Measurements from ENCODE around the gene SEL1L2.

The SEL1L2 gene

GRCh38 chr20:13874394-13875157, 115.8 kb downstream of the SEL1L2 start:
- H3K27ac ChIP-seq (ENCODE audit: low read depth in 2 of 2, low read length in 2 of 2): no peak overlapping the region
- no peaks in the 10 kb centered on the region for H3K36me3 ChIP-seq (ENCODE audit: control insufficient read depth in 2 of 2, insufficient read depth in 2 of 2, low read length in 2 of 2)
- H3K4me3 ChIP-seq (ENCODE audit: low read length in 2 of 2): no peak overlapping the region
- H3K27me3 ChIP-seq (ENCODE audit: control insufficient read depth in 2 of 2, insufficient read depth in 2 of 2, low read length in 2 of 2): no peaks in the 10 kb centered on the region
- no peaks in the 10 kb centered on the region for H3K4me1 ChIP-seq (ENCODE audit: control insufficient read depth in 2 of 2, insufficient read depth in 2 of 2, low read length in 2 of 2)
- no peaks in the 10 kb centered on the region for H3K9me3 ChIP-seq (ENCODE audit: control insufficient read depth in 2 of 2, low read length in 2 of 2)
- no peak overlapping the region for H3K9ac ChIP-seq (ENCODE audit: low read depth in 1 of 2, low read length in 2 of 2)

GRCh38 chr20:13873831-13874230, 116.6 kb downstream of the SEL1L2 start:
- no peaks in the 10 kb centered on the region for H3K4me1 ChIP-seq (ENCODE audit: control insufficient read depth in 2 of 2, insufficient read depth in 2 of 2, low read length in 2 of 2)
- H3K36me3 ChIP-seq (ENCODE audit: control insufficient read depth in 2 of 2, insufficient read depth in 2 of 2, low read length in 2 of 2): no peaks in the 10 kb centered on the region
- H3K27me3 ChIP-seq (ENCODE audit: control insufficient read depth in 2 of 2, insufficient read depth in 2 of 2, low read length in 2 of 2): no peaks in the 10 kb centered on the region
- no peaks in the 10 kb centered on the region for H3K9me3 ChIP-seq (ENCODE audit: control insufficient read depth in 2 of 2, low read length in 2 of 2)
- H3K4me3 ChIP-seq (ENCODE audit: low read length in 2 of 2): no peak overlapping the region
- H3K9ac ChIP-seq (ENCODE audit: low read depth in 1 of 2, low read length in 2 of 2): no peak overlapping the region
- H3K27ac ChIP-seq (ENCODE audit: low read depth in 2 of 2, low read length in 2 of 2): no peak overlapping the region

GRCh38 chr20:13870170-13870748, 120.2 kb downstream of the SEL1L2 start:
- Histone ChIP-seq H3K4me3 (ENCODE audit: low read length in 2 of 2) (no peak overlapping the region), H3K27ac (ENCODE audit: low read depth in 2 of 2, low read length in 2 of 2) (no peak overlapping the region), H3K27me3 (ENCODE audit: control insufficient read depth in 2 of 2, insufficient read depth in 2 of 2, low read length in 2 of 2) (no peaks in the 10 kb centered on the region), H3K4me1 (ENCODE audit: control insufficient read depth in 2 of 2, insufficient read depth in 2 of 2, low read length in 2 of 2) (no peaks in the 10 kb centered on the region), H3K36me3 (ENCODE audit: control insufficient read depth in 2 of 2, insufficient read depth in 2 of 2, low read length in 2 of 2) (no peaks in the 10 kb centered on the region), H3K9me3 (ENCODE audit: control insufficient read depth in 2 of 2, low read length in 2 of 2) (no peaks in the 10 kb centered on the region), H3K9ac (ENCODE audit: low read depth in 1 of 2, low read length in 2 of 2) (no peak overlapping the region)

GRCh38 chr20:13868331-13868730, 122.1 kb downstream of the SEL1L2 start:
- Histone ChIP-seq H3K27me3 (ENCODE audit: control insufficient read depth in 2 of 2, insufficient read depth in 2 of 2, low read length in 2 of 2) (no peaks in the 10 kb centered on the region), H3K4me3 (ENCODE audit: low read length in 2 of 2) (no peak overlapping the region), H3K4me1 (ENCODE audit: control insufficient read depth in 2 of 2, insufficient read depth in 2 of 2, low read length in 2 of 2) (no peaks in the 10 kb centered on the region), H3K9ac (ENCODE audit: low read depth in 1 of 2, low read length in 2 of 2) (no peak overlapping the region), H3K27ac (ENCODE audit: low read depth in 2 of 2, low read length in 2 of 2) (peak overlapping the region in 1 of 2 donors; percentile 6), H3K9me3 (ENCODE audit: control insufficient read depth in 2 of 2, low read length in 2 of 2) (no peaks in the 10 kb centered on the region), H3K36me3 (ENCODE audit: control insufficient read depth in 2 of 2, insufficient read depth in 2 of 2, low read length in 2 of 2) (no peaks in the 10 kb centered on the region)

- Histone ChIP-seq H3K4me3 (ENCODE audit: low read length in 2 of 2) (no peak overlapping the region), H3K27me3 (ENCODE audit: control insufficient read depth in 2 of 2, insufficient read depth in 2 of 2, low read length in 2 of 2) (no peaks in the 10 kb centered on the region), H3K4me1 (ENCODE audit: control insufficient read depth in 2 of 2, insufficient read depth in 2 of 2, low read length in 2 of 2) (no peaks in the 10 kb centered on the region), H3K9ac (ENCODE audit: low read depth in 1 of 2, low read length in 2 of 2) (peak overlapping the region in 1 of 2 donors; percentile 12), H3K36me3 (ENCODE audit: control insufficient read depth in 2 of 2, insufficient read depth in 2 of 2, low read length in 2 of 2) (no peaks in the 10 kb centered on the region), H3K9me3 (ENCODE audit: control insufficient read depth in 2 of 2, low read length in 2 of 2) (no peaks in the 10 kb centered on the region), H3K27ac (ENCODE audit: low read depth in 2 of 2, low read length in 2 of 2) (peak overlapping the region in 1 of 2 donors; percentile 44)
Measured at GRCh38 chr20:13865791-13866351, 124.5 kb downstream of the SEL1L2 start.

- no peaks in the 10 kb centered on the region for H3K36me3 ChIP-seq (ENCODE audit: control insufficient read depth in 2 of 2, insufficient read depth in 2 of 2, low read length in 2 of 2)
- H3K4me3 ChIP-seq (ENCODE audit: low read length in 2 of 2): no peak overlapping the region
- H3K9me3 ChIP-seq (ENCODE audit: control insufficient read depth in 2 of 2, low read length in 2 of 2): no peaks in the 10 kb centered on the region
- H3K27ac ChIP-seq (ENCODE audit: low read depth in 2 of 2, low read length in 2 of 2): no peak overlapping the region
- no peak overlapping the region for H3K9ac ChIP-seq (ENCODE audit: low read depth in 1 of 2, low read length in 2 of 2)
- no peaks in the 10 kb centered on the region for H3K27me3 ChIP-seq (ENCODE audit: control insufficient read depth in 2 of 2, insufficient read depth in 2 of 2, low read length in 2 of 2)
- H3K4me1 ChIP-seq (ENCODE audit: control insufficient read depth in 2 of 2, insufficient read depth in 2 of 2, low read length in 2 of 2): no peaks in the 10 kb centered on the region
Measured at GRCh38 chr20:13865156-13865555, 125.3 kb downstream of the SEL1L2 start.

GRCh38 chr20:13863244-13863643, 127.2 kb downstream of the SEL1L2 start:
- Histone ChIP-seq H3K4me1 (ENCODE audit: control insufficient read depth in 2 of 2, insufficient read depth in 2 of 2, low read length in 2 of 2) (no peaks in the 10 kb centered on the region), H3K36me3 (ENCODE audit: control insufficient read depth in 2 of 2, insufficient read depth in 2 of 2, low read length in 2 of 2) (no peaks in the 10 kb centered on the region), H3K9me3 (ENCODE audit: control insufficient read depth in 2 of 2, low read length in 2 of 2) (no peaks in the 10 kb centered on the region), H3K27ac (ENCODE audit: low read depth in 2 of 2, low read length in 2 of 2) (no peak overlapping the region), H3K4me3 (ENCODE audit: low read length in 2 of 2) (no peak overlapping the region), H3K9ac (ENCODE audit: low read depth in 1 of 2, low read length in 2 of 2) (no peak overlapping the region), H3K27me3 (ENCODE audit: control insufficient read depth in 2 of 2, insufficient read depth in 2 of 2, low read length in 2 of 2) (no peaks in the 10 kb centered on the region)

GRCh38 chr20:13862245-13862644, 128.2 kb downstream of the SEL1L2 start:
- H3K9me3 ChIP-seq (ENCODE audit: control insufficient read depth in 2 of 2, low read length in 2 of 2): no peaks in the 10 kb centered on the region
- no peaks in the 10 kb centered on the region for H3K36me3 ChIP-seq (ENCODE audit: control insufficient read depth in 2 of 2, insufficient read depth in 2 of 2, low read length in 2 of 2)
- H3K4me3 ChIP-seq (ENCODE audit: low read length in 2 of 2): no peak overlapping the region
- no peak overlapping the region for H3K9ac ChIP-seq (ENCODE audit: low read depth in 1 of 2, low read length in 2 of 2)
- no peaks in the 10 kb centered on the region for H3K27me3 ChIP-seq (ENCODE audit: control insufficient read depth in 2 of 2, insufficient read depth in 2 of 2, low read length in 2 of 2)
- no peaks in the 10 kb centered on the region for H3K4me1 ChIP-seq (ENCODE audit: control insufficient read depth in 2 of 2, insufficient read depth in 2 of 2, low read length in 2 of 2)
- no peak overlapping the region for H3K27ac ChIP-seq (ENCODE audit: low read depth in 2 of 2, low read length in 2 of 2)

- Histone ChIP-seq H3K4me3 (ENCODE audit: low read length in 2 of 2) (no peak overlapping the region), H3K9ac (ENCODE audit: low read depth in 1 of 2, low read length in 2 of 2) (no peak overlapping the region), H3K27ac (ENCODE audit: low read depth in 2 of 2, low read length in 2 of 2) (no peak overlapping the region), H3K36me3 (ENCODE audit: control insufficient read depth in 2 of 2, insufficient read depth in 2 of 2, low read length in 2 of 2) (no peaks in the 10 kb centered on the region), H3K27me3 (ENCODE audit: control insufficient read depth in 2 of 2, insufficient read depth in 2 of 2, low read length in 2 of 2) (no peaks in the 10 kb centered on the region), H3K4me1 (ENCODE audit: control insufficient read depth in 2 of 2, insufficient read depth in 2 of 2, low read length in 2 of 2) (no peaks in the 10 kb centered on the region), H3K9me3 (ENCODE audit: control insufficient read depth in 2 of 2, low read length in 2 of 2) (no peaks in the 10 kb centered on the region)
Measured at GRCh38 chr20:13858871-13859270, 131.5 kb downstream of the SEL1L2 start.

- Histone ChIP-seq H3K27ac (ENCODE audit: low read depth in 2 of 2, low read length in 2 of 2) (no peak overlapping the region), H3K36me3 (ENCODE audit: control insufficient read depth in 2 of 2, insufficient read depth in 2 of 2, low read length in 2 of 2) (no peaks in the 10 kb centered on the region), H3K27me3 (ENCODE audit: control insufficient read depth in 2 of 2, insufficient read depth in 2 of 2, low read length in 2 of 2) (no peaks in the 10 kb centered on the region), H3K4me1 (ENCODE audit: control insufficient read depth in 2 of 2, insufficient read depth in 2 of 2, low read length in 2 of 2) (no peaks in the 10 kb centered on the region), H3K9ac (ENCODE audit: low read depth in 1 of 2, low read length in 2 of 2) (no peak overlapping the region), H3K9me3 (ENCODE audit: control insufficient read depth in 2 of 2, low read length in 2 of 2) (no peaks in the 10 kb centered on the region), H3K4me3 (ENCODE audit: low read length in 2 of 2) (no peak overlapping the region)
Measured at GRCh38 chr20:13858439-13858838, 132.0 kb downstream of the SEL1L2 start.

Data from mucosa of rectum (tissue), 2 donors.